ENCODE results near the gene KCNIP4.
"Not testable (repeated sequence)": the region's sequence is repeated elsewhere in the genome, so short reads cannot be mapped to it uniquely, and the experiment has no call there.

The KCNIP4 gene

DNA sequence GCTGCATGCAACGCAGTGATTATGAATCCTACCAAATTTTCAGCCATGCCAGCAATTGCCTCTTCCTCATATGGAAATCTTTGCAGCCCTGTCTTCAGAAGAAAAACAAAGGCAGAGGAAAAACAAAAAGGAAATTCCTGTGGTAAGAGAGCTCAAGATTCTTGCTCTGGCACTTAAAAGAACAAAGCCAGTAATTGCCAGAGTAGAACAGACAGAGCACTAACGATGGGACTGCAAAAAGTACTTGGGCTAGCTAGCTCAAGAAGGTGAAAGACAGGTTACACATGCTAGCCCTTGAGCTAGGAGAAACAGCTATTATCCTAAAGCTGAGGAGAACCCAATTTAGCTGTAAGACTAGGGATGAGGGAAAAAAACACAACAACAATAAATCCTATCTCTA, 582.3 kb downstream of the KCNIP4 start:
- DNase-seq (ENCODE audit: low spot score), result no peak

GRCh38 chr4:21363701-21364100, 584.9 kb downstream of the KCNIP4 start:
- DNase-seq (ENCODE audit: low spot score), result no peak

DNA sequence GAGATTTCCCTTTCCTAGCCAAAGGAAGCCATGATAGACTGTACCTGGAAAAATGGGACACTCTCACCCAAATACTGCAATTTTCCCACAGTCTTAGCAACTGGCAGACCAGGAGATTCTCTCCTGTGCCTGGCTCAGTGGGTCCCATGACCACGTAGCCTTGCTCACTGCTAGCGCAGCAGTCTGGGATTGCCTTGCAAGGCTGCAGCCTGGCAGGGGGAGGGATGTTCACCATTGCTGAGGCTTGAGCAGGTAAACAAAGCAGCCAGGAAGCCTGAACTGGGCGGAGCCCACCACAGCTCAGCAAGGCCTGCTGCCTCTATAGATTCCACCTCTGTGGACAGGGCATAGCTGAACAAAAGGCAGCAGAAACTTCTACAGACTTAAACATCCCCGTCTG, 596.2 kb downstream of the KCNIP4 start:
- DNase-seq (ENCODE audit: low spot score), result not testable (repeated sequence)

GRCh38 chr4:21347142-21347541, 601.4 kb downstream of the KCNIP4 start:
- DNase-seq (ENCODE audit: low spot score), result no peak

DNA sequence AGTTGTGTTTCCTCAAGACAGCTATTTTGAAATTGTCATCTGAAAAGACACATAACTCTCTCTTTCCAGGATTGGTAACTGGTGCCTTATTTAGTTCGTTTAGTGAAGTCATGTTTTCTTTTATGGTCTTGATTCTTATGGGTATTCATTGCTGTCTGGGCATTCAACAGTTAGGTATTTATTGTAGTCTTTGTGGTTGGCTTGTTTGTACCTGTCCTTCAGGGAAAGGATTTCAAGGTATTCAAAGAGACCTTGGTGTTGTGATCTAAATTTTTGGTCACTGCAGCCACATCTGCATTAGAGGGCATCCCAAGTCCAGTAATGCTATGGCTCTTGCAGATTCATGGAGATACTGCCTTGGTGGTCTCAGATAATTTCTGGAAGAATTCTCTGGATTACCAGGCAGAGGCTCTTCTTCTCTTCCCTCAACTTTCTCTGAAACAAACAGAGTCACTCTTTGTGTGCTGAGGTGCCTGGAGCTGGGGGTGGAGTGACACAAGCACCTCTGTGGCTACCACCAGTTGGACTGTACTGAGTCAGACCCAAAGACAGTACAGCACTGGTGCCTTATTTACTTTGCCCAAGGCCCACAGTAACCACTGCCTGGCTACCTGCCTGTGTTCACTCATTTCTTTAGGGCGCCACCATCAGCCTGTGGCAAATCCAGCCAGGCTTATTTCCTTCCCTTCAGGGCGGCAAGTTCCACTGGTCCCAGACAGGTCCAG, 620.4 kb downstream of the KCNIP4 start:
- DNase-seq (ENCODE audit: low spot score), result no peak

DNA sequence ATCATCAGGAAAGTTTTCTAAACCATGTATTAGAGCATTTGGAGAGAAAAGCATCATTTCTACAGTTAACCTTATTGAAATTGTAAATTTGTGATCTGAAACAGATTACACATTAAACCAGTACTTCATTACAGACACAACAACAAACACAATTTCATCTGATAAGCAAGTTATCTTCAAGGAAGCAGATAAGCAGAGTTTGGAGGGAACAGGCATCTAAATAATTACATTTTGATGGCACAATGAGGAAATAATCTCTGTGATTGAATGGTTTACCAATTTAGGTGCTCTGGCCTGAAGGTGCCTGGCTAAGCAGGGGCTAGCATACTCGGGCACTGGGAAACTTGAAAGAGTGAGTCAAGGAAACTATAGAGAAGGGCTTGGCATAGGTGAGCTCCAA, 628.5 kb downstream of the KCNIP4 start:
- no peak for DNase-seq (ENCODE audit: low spot score)

DNA sequence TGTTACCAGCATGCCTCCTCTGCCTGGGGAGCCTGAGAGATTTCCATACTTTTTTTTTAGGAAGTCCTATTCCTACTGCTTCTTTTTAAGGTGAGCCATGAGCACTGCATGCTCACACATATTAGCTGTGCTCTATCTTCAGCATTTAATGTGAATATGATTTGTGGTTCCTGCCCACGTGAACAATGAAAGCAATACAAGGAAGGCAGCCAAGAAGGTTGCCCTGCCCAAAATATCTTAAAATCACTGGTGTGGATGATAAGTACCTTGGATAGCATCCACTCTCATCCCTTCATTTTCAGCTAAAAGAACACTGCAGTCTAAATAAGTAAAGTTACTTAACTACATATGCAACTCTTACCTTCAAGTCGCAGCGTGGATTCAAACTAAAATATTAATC, 640.9 kb downstream of the KCNIP4 start:
- DNase-seq (ENCODE audit: low spot score), result no peak

DNA sequence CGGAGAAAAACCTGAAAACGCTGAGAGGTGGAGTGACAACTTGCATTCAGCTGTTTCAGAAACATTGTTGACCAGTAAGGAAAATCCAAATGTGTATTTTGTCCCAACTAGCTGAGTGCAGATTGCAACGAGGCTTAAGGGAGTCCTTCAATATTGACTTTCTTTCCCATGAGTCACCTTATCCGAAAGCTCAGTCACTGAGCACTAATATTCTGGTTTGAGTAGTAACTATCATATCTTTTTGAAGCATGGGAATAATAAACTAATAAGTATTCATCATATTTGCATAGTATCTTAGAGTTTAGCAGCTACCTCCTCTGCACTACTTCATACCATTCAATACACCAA, 644.1 kb downstream of the KCNIP4 start:
- no peak for DNase-seq (ENCODE audit: low spot score)

DNA sequence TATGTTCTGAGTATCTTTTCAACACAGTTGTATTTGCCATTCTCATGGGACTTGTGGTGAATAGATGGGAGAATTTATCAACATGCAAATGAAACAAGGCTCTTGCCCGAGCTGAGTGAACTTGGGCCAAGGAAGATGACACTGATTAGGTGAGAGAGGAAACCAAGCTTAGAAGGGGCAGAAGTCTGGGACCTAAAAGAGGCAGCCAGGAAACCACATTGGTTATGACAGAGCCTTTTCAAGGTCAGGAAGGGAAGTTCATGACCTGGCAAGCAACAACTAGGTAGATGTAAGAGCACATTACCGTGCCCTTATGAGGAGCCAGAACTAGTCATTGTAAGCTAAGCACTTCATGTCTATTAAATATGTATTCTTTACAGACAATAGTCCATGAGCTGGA, 658.0 kb downstream of the KCNIP4 start:
- no peak for DNase-seq (ENCODE audit: low spot score)

GRCh38 chr4:21276046-21276445, 672.5 kb downstream of the KCNIP4 start:
- DNase-seq (ENCODE audit: low spot score), result no peak

DNA sequence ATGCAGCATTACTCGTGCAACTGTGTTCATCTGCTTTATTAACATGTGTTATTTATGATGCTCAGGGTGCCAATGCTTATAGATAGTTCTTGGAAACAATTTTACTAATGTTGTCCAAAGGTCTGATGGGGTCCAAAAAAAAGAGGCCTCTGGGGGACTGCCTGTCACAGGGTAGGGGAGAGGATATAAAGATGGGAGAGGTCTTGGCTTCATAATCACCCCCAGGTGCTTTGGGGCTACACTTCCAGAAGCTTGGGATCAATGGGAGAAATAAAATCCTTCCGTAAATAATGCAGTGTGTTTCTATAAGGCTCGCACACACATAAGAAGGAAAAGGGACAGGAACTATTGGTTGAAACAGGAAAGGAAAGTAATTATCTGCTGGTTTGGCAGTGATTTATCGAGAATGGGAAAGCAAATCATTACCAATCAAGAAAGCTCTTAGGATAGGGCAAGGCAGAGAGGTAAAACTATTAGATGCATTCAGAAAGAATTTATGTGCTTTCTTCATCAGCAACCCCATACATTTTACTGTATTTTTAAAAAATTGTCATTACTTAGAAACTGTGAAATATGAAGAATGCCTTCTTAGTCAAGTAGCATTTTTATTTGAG, 677.0 kb downstream of the KCNIP4 start:
- DNase-seq (ENCODE audit: low spot score), result no peak

DNA sequence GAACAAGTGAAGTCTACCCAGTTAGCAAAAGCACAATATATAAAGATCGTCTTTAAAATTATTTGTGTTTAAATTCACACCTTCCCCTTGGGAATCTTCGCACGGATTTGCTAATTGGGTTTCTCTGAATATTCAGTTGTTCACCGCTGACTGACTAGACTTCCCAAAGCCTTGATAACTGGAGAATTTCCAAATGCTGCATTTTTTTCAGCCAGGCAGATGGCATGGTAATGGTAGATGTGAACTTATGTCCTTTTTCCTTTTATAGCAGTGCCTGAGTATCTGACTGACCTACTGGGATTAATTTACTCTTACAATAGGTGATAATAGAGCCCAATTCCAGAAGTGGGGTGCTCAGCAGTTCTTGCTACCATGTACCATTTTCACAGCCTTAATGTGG, 700.2 kb downstream of the KCNIP4 start:
- DNase-seq (ENCODE audit: low spot score), result no peak

GRCh38 chr4:21242163-21242562, 706.4 kb downstream of the KCNIP4 start:
- DNase-seq (ENCODE audit: low spot score), result no peak

- DNase-seq (ENCODE audit: low spot score), result no peak
These were observed 721.7 kb downstream of the KCNIP4 start for GRCh38 chr4:21226637-21227538.

GRCh38 chr4:21211846-21212245, 736.7 kb downstream of the KCNIP4 start:
- DNase-seq (ENCODE audit: low spot score), result no peak

DNA sequence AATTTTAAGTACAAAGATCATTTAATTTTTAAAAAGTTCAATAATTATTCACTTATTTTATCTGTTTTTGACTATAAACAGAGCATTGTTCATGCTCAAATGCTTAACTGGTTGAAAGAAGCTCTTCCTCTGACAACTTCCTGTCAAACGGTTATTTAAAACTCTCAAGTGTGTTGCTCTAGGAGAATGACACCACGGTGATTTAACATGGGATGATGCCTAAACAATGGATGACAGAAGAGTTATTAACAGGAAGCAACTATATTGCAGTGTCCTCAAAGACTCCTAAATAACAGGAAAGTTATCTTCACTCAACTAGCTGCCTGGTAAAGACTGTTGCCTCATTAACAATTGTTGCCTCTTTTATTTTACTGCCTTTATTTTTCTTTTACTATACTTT, 738.7 kb downstream of the KCNIP4 start:
- DNase-seq (ENCODE audit: low spot score), result no peak

- DNase-seq (ENCODE audit: low spot score), result no peak
These were observed 742.6 kb downstream of the KCNIP4 start for GRCh38 chr4:21205821-21206531.

DNA sequence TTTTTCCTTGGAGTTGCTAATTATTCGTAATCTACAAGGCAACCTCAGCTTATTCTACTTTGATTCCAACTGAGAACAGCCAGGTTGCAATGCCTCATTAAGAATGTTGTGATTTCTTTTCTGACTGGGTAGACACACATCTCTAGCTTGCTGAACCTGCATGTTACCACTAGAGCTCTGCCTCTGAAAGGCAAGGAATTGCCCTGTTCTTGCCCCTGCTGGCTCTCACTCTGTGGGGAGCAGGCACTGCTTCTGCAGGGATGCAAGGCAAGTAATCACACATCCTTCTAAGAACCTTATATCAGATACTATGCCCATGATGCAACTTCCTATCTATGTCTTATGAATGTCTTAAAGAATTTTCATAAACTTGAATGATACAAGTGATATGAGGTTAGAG, 745.2 kb downstream of the KCNIP4 start:
- DNase-seq (ENCODE audit: low spot score), result no peak

GRCh38 chr4:21202959-21203358, 745.6 kb downstream of the KCNIP4 start:
- DNase-seq (ENCODE audit: low spot score), result no peak

- DNase-seq (ENCODE audit: low spot score), result no peak
These were observed 749.9 kb downstream of the KCNIP4 start for GRCh38 chr4:21198683-21199082.

DNA sequence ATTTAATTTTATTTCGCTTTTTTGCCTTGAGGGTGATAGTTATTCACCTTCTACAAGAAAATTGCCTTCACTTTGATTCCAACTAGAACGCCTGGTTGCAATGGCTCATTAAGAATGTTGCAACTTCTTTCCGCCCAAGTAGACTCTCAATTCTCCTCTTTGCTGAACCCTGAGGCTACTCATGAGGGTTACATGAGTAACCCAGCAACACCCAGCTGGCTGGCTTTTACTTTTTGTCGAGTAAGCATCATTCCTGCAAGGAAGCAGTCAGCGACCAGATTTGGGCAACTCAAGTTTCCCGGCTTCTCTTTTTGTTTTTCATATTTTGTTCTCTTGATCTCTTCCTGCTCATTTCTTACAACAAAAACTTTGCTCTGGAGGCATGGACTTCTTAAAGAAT, 752.9 kb downstream of the KCNIP4 start:
- DNase-seq (ENCODE audit: low spot score), result no peak

- no peak for DNase-seq (ENCODE audit: low spot score)
These were observed 756.2 kb downstream of the KCNIP4 start for GRCh38 chr4:21192367-21192766.

DNA sequence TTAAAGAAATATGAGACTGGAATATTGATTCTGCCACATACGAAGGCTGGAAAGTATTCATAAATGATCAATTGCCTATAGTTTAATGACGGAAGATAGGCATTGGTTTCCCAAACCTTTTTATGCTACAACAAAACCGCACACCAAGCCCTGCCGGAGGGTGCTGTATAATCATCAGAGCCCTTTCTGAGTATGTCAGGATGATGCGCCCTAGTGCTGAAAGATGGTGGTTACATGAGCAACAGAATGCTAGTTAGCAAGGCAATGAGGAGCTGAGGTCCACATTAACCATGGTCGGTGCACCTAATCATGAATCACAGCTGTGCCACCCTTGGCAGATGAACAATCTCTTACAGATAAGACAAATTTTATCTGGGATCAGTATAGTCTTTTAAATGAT, 757.3 kb downstream of the KCNIP4 start:
- no peak for DNase-seq (ENCODE audit: low spot score)

Data from COLO829 (cell line).